Adrenal gland (tissue), 12 donors: ENCODE measurements around the gene PHKA1. TPM values are rescaled to one million over a fixed set of nuclear protein-coding genes. Genes with fewer than 3 reads are reported as not detected.

ENCODE experiments used
- DNase-seq, 7 donors: peaks; one replicate each; pipeline ENCODE4 v3.0.0-alpha.2; 2019 to 2020
- H3K27ac ChIP-seq, 5 donors: fragments of 200-600 bp; sonication (generic) in 4 of 5; 1 replicate in 3 of 5; 2 replicates in 2 of 5; pipeline versions ENCODE4 v1.5.1 to v1.8.0; 2016 to 2020; ENCODE audit warnings: mild to moderate bottlenecking in 1 of 5
- H3K27me3 ChIP-seq: fragments of 200-600 bp; 2 replicates; pipeline ENCODE4 v1.8.0; 2021
- H3K36me3 ChIP-seq, 2 donors: fragments of 200-600 bp; replicated peaks in 1 of 2; 1 replicate in 1 of 2; 2 replicates in 1 of 2; pipeline versions ENCODE4 v1.5.1 to v1.8.0; 2018 to 2022
- H3K4me1 ChIP-seq, 2 donors: fragments of 200-600 bp; replicated peaks in 1 of 2; 1 replicate in 1 of 2; 2 replicates in 1 of 2; pipeline versions ENCODE4 v1.5.1 to v1.8.0; 2018 to 2021
- H3K4me3 ChIP-seq, 4 donors: fragments of 200-600 bp; sonication (generic) in 3 of 4; one replicate each; pipeline ENCODE4 v1.5.1; 2016 to 2018
- H3K9me3 ChIP-seq, 3 donors: fragments of 200-600 bp; sonication (generic) in 1 of 3; replicated peaks in 1 of 3; 1 replicate in 2 of 3; 2 replicates in 1 of 3; pipeline versions ENCODE4 v1.5.1 to v1.8.0; 2016 to 2021
- CTCF ChIP-seq, 6 experiments: fragments of 450-650 bp in 4 of 6; fragments of 200-600 bp in 2 of 6; sonication (generic) in 1 of 6; IDR thresholded peaks; 1 replicate in 5 of 6; 2 replicates in 1 of 6; pipeline versions ENCODE4 v1.5.1 to v1.8.0; 2016 to 2021; ENCODE audit warnings: antibody characterized with exemption in 6 of 6, mild to moderate bottlenecking in 2 of 6, moderate library complexity in 1 of 6
- POLR2A ChIP-seq, 2 donors: fragments of 450-650 bp; IDR thresholded peaks; one replicate each; pipeline ENCODE4 v1.6.1; 2017; ENCODE audit warnings: antibody characterized with exemption in 2 of 2, mild to moderate bottlenecking in 2 of 2, moderate library complexity in 1 of 2
- WGBS, 4 donors: extraction: QIAGEN DNeasy Blood & Tissue Kit in 2 of 4; methylation state at CpG; one replicate each; pipeline versions ENCODE4 v1.1.5 to v1.1.7; 2013 to 2017; 5-methylcytosine and 5-hydroxymethylcytosine counted together
- intact Hi-C, 2 donors: fragments of 100-400 bp; cut with DNase I; formaldehyde crosslinking; loops; one replicate each; pipeline versions ENCODE4 v1.14.1 to v1.15.0; 2022 to 2023
- polyA plus RNA-seq, 3 donors: library from polyadenylated mRNA; stranded (reverse); fragments of 200-250 nt in 2 of 3; fragments of 350-450 nt in 1 of 3; fragmentation: Illumina TruSeq in 1 of 3; extraction: RNeasy Lipid Tissue Mini Kit (QIAGEN cat#74804) in 1 of 3; gene quantifications; one replicate each; pipeline ENCODE4 v1.2.3, GENCODE V29; 2013 to 2014
- total RNA-seq, 9 donors: library from RNA; depleted of rRNA in 4 of 9; stranded (reverse); fragments of >200 nt in 4 of 9; fragments of 120-200 nt in 1 of 9; fragmentation: NEBNext Ultra II Directional in 1 of 9; extraction: Animal tissue kit (Norgen Biotek cat#: 25700) in 1 of 9; gene quantifications; one replicate each; pipeline versions ENCODE4 v1.1.0 to v1.2.4, GENCODE V29; 2013 to 2023
- donor health status: healthy with polysubstance abuse.
- donor health status: Bipolar disorder and iron deficiency.
- donor health status: DM: yes; HTN: yes; CAD: no.
- donor health status: DM: no; HTN: no; CAD: no.
- donor health status: DM: no; HTN: no; CAD: no.
- donor health status: DM: yes; HTN: yes; CAD: no.

PHKA1 gene
- total and polyA plus RNA-seq, 12 donors = 11.8 to 46.4 (median 32.5) TPM

DNA sequence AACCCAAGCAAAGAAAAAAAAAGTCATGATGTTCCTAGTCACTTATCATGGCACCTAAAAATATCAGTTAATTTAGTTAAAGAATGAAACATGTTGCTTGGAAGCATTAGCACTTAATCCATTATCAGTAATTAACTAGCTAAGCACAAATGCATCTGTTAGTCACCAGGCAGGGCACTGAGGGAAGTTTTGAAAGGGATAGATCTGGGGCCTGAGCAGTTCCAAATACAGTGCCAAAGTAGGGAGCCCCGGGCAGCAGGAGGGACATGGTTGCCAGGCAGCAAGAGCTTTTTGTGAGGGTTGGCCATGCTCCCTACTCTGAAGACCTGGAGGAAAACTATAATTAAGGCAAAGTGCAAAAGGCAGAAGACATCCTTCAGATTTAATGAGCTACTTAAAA, 62.0 kb downstream of the PHKA1 start:
- no peak for TF ChIP-seq CTCF (IDR thresholded peaks at IDR 0.05)
- TF ChIP-seq POLR2A (IDR thresholded peaks at IDR 0.05) = no peak
- peaks cover 9% of the 10 kb centered on the region for H3K27me3 ChIP-seq
- no peaks in the 10 kb centered on the region for H3K9me3 ChIP-seq
- 50 to 77% (median 61%) methylated on average over 1 of the region's 1 CpG for WGBS, 4 donors
- no peak overlapping the region for H3K4me3 ChIP-seq
- H3K36me3 ChIP-seq = no peaks in the 10 kb centered on the region
- no peak overlapping the region for H3K27ac ChIP-seq
- intact Hi-C loops = no loop called here
- DNase-seq = no peak
- no peaks in the 10 kb centered on the region for H3K4me1 ChIP-seq

DNA sequence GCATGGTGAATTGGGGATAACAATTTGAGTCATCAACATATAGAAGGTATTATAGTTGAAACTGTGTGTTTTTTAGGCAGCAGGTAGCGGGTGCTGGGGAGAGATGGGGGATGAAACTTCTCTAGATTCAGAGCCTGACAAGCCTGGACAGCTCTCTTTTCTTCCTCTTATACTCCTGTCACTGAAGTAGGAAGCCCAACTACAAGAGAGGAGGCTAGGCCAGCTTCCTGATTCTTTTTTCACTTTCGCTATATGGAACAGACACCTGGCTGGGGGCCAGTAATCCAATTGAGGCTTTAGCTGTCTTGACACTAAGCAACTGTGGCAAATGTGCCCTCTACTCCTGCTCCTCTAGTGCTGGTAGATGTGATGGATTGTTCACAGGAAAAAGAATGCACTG, 69.2 kb downstream of the PHKA1 start:
- DNase-seq = peak in 5 of 7 donors; percentile 22 to 60 (median 24)
- no peaks in the 10 kb centered on the region for H3K4me1 ChIP-seq
- H3K36me3 ChIP-seq = no peaks in the 10 kb centered on the region
- no peaks in the 10 kb centered on the region for H3K9me3 ChIP-seq
- H3K27me3 ChIP-seq = no peaks in the 10 kb centered on the region
- H3K4me3 ChIP-seq = no peak overlapping the region
- intact Hi-C loops = no loop called here
- no peak overlapping the region for H3K27ac ChIP-seq
- WGBS, 4 donors = 55 to 81% (median 69%) methylated on average over 2 of the region's 2 CpGs
- TF ChIP-seq CTCF (IDR thresholded peaks at IDR 0.05) = no peak
- no peak for TF ChIP-seq POLR2A (IDR thresholded peaks at IDR 0.05)

DNA sequence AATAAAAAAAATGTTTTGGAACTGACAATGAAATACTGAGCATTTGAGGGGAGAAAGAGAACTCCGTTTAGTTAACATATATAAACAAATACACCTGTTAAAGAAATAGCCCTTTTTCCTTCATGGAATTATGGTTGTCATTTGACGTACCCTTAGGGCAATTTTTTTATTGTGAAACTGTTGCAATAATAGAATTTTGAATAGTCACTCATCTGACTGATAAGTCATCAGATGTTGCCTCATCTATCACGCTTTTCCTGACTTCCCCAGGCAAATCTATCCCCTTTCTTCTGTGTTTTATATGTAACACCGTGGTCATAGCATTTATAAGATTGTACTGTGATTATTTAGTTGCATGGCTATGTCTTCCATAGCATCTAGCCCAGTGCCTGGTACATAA, 72.5 kb downstream of the PHKA1 start:
- H3K9me3 ChIP-seq = no peaks in the 10 kb centered on the region
- no peaks in the 10 kb centered on the region for H3K4me1 ChIP-seq
- no peaks in the 10 kb centered on the region for H3K36me3 ChIP-seq
- 62 to 98% (median 79%) methylated on average over 4 of the region's 4 CpGs for WGBS, 4 donors
- DNase-seq = no peak
- H3K27me3 ChIP-seq = no peaks in the 10 kb centered on the region
- TF ChIP-seq POLR2A (IDR thresholded peaks at IDR 0.05) (no peak), CTCF (IDR thresholded peaks at IDR 0.05) (no peak)
- no peak overlapping the region for H3K27ac ChIP-seq
- intact Hi-C loops = no loop called here
- H3K4me3 ChIP-seq = no peak overlapping the region

DNA sequence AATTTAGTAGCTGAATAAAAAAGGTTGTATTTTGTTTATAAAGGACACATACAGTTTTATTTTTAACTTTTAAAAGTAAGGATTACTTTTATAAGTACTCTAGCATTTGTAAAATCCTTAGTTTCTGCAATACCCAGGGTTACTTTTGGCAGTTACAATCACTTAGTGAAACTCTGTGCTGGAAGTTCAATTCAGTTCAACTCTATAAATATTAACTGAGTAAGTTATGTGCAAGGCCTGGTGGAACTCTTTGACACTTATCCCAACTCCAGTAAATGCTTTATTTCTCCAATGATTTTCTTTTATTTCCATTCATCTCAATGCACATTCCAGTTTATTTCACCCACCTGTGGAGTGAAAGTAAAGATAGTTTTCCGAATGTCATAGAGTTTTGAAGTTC, 78.2 kb downstream of the PHKA1 start:
- Histone ChIP-seq H3K27ac (no peak overlapping the region), H3K36me3 (peaks cover 0 to 5% of the 10 kb centered on the region in 2 donors), H3K4me3 (no peak overlapping the region), H3K27me3 (no peaks in the 10 kb centered on the region), H3K9me3 (no peaks in the 10 kb centered on the region), H3K4me1 (peaks cover 0 to 13% of the 10 kb centered on the region in 2 donors)
- DNase-seq = no peak
- TF ChIP-seq CTCF (IDR thresholded peaks at IDR 0.05) (no peak), POLR2A (IDR thresholded peaks at IDR 0.05) (no peak)
- intact Hi-C loops = no loop called here
- 79 to 100% (median 93%) methylated on average over 1 of the region's 1 CpG for WGBS, 4 donors
